Colonic mucosa (tissue), 4 donors: Measurements from ENCODE around the gene CFAP61. TPM values are rescaled to one million over a fixed set of nuclear protein-coding genes. Genes with fewer than 3 reads are reported as not detected.

ENCODE experiments used
- DNase-seq: peaks from one replicate; pipeline ENCODE4 v3.0.0-alpha.2; 2020
- H3K27ac ChIP-seq: fragments of 200-600 bp; one replicate; pipeline ENCODE4 v1.8.0; 2021
- H3K27me3 ChIP-seq: fragments of 200-600 bp; one replicate; pipeline ENCODE4 v1.8.0; 2021
- H3K36me3 ChIP-seq: fragments of 200-600 bp; one replicate; pipeline ENCODE4 v1.8.0; 2021
- H3K4me1 ChIP-seq: fragments of 200-600 bp; one replicate; pipeline ENCODE4 v1.8.0; 2021; ENCODE audit warnings: mild to moderate bottlenecking
- H3K4me3 ChIP-seq: fragments of 200-600 bp; one replicate; pipeline ENCODE4 v1.8.0; 2021
- H3K9ac ChIP-seq, 2 donors: one replicate each; pipeline ENCODE4 v1.7.0; 2013; ENCODE audit warnings: control low read depth in 2 of 2, low read depth in 2 of 2, low read length in 2 of 2
- H3K9me3 ChIP-seq: fragments of 200-600 bp; one replicate; pipeline ENCODE4 v1.8.0; 2021
- intact Hi-C: fragments of 100-400 bp; cut with DNase I; formaldehyde crosslinking; loops from one replicate; pipeline ENCODE4 v1.14.1; 2022
- total RNA-seq, 2 donors: library from RNA; stranded (reverse); fragmentation: NEBNext Ultra II Directional in 1 of 2; extraction: Animal tissue kit (Norgen Biotek cat#: 25700) in 1 of 2; gene quantifications; one replicate each; pipeline ENCODE4 v1.2.1, GENCODE V29; 2021
- TF ChIP-seq, protein P1 (sequence below): fragments of 200-600 bp; IDR thresholded peaks from one replicate; pipeline ENCODE4 v1.8.0; 2022; ENCODE audit warnings: antibody characterized with exemption, mild to moderate bottlenecking
- donor health status: healthy.
- donor health status: DM: no; HTN: no; CAD: no.
- donor health status: DM: no; HTN: no; CAD: no.

Gene CFAP61
- total RNA-seq, 2 donors from 2014 or later, result 0.32 TPM; not detected in 1

DNA sequence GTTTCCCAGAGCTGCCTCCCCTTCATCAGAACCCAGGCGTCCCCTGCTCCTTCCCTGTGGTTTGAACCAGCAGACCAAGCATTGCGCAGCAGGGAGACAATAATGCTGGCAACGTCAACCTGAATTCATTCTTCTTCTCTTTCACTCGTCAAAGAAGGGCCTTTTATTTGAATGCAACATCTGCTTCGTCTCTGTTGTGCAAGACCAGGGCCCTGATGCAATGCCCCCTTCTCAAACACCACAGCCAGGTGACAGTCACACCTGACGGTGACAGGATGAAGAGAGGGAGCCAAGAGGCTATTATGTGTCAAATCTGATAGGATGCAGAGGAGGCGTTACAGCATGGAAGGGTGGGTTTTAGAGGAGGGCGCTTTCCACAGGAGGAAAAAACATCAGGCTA is 323.5 kb downstream of the CFAP61 start:
- intact Hi-C loops, result no loop called here
- no peak for DNase-seq
- TF ChIP-seq, protein P1, sequence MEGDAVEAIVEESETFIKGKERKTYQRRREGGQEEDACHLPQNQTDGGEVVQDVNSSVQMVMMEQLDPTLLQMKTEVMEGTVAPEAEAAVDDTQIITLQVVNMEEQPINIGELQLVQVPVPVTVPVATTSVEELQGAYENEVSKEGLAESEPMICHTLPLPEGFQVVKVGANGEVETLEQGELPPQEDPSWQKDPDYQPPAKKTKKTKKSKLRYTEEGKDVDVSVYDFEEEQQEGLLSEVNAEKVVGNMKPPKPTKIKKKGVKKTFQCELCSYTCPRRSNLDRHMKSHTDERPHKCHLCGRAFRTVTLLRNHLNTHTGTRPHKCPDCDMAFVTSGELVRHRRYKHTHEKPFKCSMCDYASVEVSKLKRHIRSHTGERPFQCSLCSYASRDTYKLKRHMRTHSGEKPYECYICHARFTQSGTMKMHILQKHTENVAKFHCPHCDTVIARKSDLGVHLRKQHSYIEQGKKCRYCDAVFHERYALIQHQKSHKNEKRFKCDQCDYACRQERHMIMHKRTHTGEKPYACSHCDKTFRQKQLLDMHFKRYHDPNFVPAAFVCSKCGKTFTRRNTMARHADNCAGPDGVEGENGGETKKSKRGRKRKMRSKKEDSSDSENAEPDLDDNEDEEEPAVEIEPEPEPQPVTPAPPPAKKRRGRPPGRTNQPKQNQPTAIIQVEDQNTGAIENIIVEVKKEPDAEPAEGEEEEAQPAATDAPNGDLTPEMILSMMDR, result no peak
- peaks cover 10% of the 10 kb centered on the region for H3K27me3 ChIP-seq
- H3K4me1 ChIP-seq, result no peaks in the 10 kb centered on the region
- H3K27ac ChIP-seq, result no peak overlapping the region
- H3K9ac ChIP-seq, result no peak overlapping the region
- H3K9me3 ChIP-seq, result no peaks in the 10 kb centered on the region
- no peak overlapping the region for H3K4me3 ChIP-seq
- H3K36me3 ChIP-seq, result no peaks in the 10 kb centered on the region

DNA sequence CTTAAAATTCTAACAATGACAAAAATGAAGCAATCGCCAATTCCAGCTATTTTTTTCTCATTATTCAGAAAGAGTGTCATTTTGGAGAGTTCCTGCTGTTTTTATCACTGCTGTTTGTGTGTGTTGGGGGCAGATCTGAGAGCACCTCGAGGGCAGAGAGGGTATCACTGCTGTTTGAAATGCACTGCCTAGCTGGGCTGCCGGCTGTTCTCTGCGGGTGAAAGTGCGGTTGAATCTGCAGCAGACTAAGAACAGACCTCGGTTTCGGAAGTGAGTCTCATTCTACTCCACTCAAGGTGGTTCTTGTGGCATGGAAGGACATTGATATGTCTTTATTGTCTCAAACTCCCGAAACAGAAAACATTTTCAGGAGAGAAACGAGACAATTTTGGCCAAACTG is 333.9 kb downstream of the CFAP61 start:
- no peaks in the 10 kb centered on the region for H3K4me1 ChIP-seq
- no peak for DNase-seq
- H3K27ac ChIP-seq, result no peak overlapping the region
- H3K27me3 ChIP-seq, result no peaks in the 10 kb centered on the region
- intact Hi-C loops, result no loop called here
- no peak overlapping the region for H3K4me3 ChIP-seq
- TF ChIP-seq, protein P1, result no peak
- H3K9me3 ChIP-seq, result no peaks in the 10 kb centered on the region
- H3K36me3 ChIP-seq, result no peaks in the 10 kb centered on the region
- no peak overlapping the region for H3K9ac ChIP-seq

DNA sequence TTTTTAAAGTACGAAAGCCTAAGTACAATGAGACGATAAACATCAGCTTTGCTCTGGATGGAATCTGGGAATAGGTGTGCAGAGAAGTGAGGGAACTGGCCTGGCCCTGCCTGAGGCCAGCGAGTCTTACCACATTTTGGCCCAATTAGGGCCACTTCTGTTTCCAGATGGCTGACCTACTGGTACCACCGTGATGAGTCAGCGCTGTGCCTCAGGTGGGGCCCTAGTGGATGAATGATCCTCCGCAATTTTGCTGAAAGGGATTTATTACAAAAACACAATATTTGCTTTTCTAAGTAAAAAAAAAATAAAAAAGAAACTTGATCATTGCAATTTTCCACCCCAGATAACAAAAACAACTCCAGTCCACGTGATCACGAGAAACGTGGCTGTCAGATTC is 338.1 kb downstream of the CFAP61 start:
- DNase-seq, result no peak
- Histone ChIP-seq H3K27ac (no peak overlapping the region), H3K9ac (no peak overlapping the region), H3K4me1 (no peaks in the 10 kb centered on the region), H3K36me3 (no peaks in the 10 kb centered on the region), H3K4me3 (no peak overlapping the region), H3K9me3 (no peaks in the 10 kb centered on the region), H3K27me3 (no peaks in the 10 kb centered on the region)
- intact Hi-C loops, result no loop called here
- TF ChIP-seq, protein P1, result no peak

DNA sequence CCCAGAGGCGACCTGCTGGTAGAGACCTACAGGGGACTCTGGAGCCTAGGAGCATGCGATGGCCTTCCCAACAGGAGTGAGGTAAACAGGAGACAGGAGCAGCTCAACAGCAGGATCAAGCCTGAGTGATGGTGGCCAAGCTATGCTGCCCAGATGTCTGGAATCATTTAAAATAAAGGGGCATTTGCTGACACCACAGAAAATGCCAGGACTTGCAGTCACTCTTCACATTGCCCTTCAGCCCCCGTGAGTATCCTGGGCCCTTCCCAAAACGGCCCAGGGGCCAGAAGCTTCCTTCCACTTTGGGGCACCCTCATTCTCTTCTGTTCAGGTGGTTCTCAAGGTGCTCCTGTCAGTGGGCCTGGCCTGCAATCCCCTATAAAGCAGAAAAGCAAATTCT is 338.8 kb downstream of the CFAP61 start:
- intact Hi-C loops, result no loop called here
- Histone ChIP-seq H3K4me1 (no peaks in the 10 kb centered on the region), H3K4me3 (no peak overlapping the region), H3K9ac (no peak overlapping the region), H3K9me3 (no peaks in the 10 kb centered on the region), H3K36me3 (no peaks in the 10 kb centered on the region), H3K27ac (no peak overlapping the region), H3K27me3 (no peaks in the 10 kb centered on the region)
- TF ChIP-seq, protein P1, result no peak
- DNase-seq, result no peak

DNA sequence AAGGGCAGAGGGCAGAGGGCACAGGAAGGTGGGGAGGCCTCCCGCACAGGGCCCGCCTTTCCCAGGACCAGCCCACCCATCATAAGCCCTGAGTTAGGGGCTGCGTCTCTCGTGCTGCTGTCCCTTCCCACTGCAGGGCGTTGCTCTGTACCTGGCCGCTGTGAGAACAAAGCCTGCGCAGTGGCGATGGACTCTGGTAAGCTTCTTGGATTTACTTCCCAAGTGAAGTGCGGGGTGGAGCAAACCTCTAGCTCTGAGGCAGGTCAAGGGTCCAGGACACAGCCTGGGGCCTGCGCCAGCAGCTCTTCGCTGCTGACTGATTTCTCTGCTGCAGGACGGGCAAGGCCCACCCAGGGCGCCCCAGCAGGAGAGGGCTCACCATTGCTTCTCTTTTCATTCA is 339.4 kb downstream of the CFAP61 start:
- no peaks in the 10 kb centered on the region for H3K27me3 ChIP-seq
- no peak overlapping the region for H3K27ac ChIP-seq
- no peak for DNase-seq
- intact Hi-C loops, result no loop called here
- H3K9me3 ChIP-seq, result no peaks in the 10 kb centered on the region
- TF ChIP-seq, protein P1, result no peak
- H3K36me3 ChIP-seq, result no peaks in the 10 kb centered on the region
- no peak overlapping the region for H3K4me3 ChIP-seq
- H3K4me1 ChIP-seq, result no peaks in the 10 kb centered on the region
- no peak overlapping the region for H3K9ac ChIP-seq
